Osteocyte (in vitro differentiated cells): ENCODE results near the gene SLC49A4. TPM values are rescaled to one million over a fixed set of nuclear protein-coding genes. Genes with fewer than 3 reads are reported as not detected.

Source experiments
- DNase-seq: peaks from one replicate; pipeline ENCODE4 v3.0.0; 2021; ENCODE audit warnings: mixed read lengths; ENCODE audit not compliant: unreplicated experiment; ENCODE audit errors: extremely low spot score
- H3K27ac Mint-ChIP-seq: one replicate; pipeline ENCODE4 v1.8.0; 2021; ENCODE audit warnings: mild to moderate bottlenecking, mixed read lengths; ENCODE audit not compliant: unreplicated experiment
- H3K27me3 Mint-ChIP-seq: one replicate; pipeline ENCODE4 v1.8.0; 2021; ENCODE audit warnings: mixed read lengths; ENCODE audit not compliant: unreplicated experiment
- H3K36me3 Mint-ChIP-seq: one replicate; pipeline ENCODE4 v1.8.0; 2021; ENCODE audit warnings: mixed read lengths; ENCODE audit not compliant: unreplicated experiment
- H3K4me1 Mint-ChIP-seq: one replicate; pipeline ENCODE4 v1.8.0; 2021; ENCODE audit warnings: mixed read lengths; ENCODE audit not compliant: unreplicated experiment
- H3K4me3 Mint-ChIP-seq: one replicate; pipeline ENCODE4 v1.8.0; 2021; ENCODE audit warnings: mild to moderate bottlenecking, moderate library complexity, mixed read lengths; ENCODE audit not compliant: unreplicated experiment
- H3K9me3 Mint-ChIP-seq: one replicate; pipeline ENCODE4 v1.8.0; 2021; ENCODE audit warnings: mixed read lengths; ENCODE audit not compliant: unreplicated experiment
- total RNA-seq: library from RNA; stranded (reverse); gene quantifications from 2 replicates; pipeline ENCODE4 v1.2.1, GENCODE V29; 2021
- TF ChIP-seq, protein P1 (sequence below): fragments of 200-600 bp; sonication (generic); IDR thresholded peaks from 2 replicates; pipeline ENCODE4 v1.5.0; 2021; ENCODE audit warnings: antibody characterized with exemption, mild to moderate bottlenecking, moderate library complexity

Gene SLC49A4
- total RNA-seq, 1 donor from 2014 or later, result 16.3 TPM

DNA sequence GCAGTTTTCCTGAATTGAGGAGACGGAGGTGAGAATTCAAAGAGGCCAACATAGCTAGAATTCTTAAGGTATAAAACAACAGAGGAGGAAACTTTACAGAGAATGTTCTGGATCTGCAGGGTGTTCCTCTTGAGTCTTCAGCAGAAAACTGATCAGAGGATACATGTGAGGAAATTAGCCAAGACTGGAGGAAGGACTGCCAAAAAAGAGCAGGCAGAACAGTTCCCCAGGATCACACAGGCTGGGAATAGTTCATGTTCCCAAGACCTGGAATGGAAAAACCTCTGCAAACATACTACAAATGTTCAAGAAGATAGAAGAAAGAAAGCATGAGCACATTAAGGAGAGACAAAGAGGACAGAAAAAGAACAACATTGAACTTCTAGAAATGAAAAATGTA, 7.5 kb downstream of the SLC49A4 start:
- H3K27ac Mint-ChIP-seq, result no peak overlapping the region
- TF ChIP-seq, protein P1, sequence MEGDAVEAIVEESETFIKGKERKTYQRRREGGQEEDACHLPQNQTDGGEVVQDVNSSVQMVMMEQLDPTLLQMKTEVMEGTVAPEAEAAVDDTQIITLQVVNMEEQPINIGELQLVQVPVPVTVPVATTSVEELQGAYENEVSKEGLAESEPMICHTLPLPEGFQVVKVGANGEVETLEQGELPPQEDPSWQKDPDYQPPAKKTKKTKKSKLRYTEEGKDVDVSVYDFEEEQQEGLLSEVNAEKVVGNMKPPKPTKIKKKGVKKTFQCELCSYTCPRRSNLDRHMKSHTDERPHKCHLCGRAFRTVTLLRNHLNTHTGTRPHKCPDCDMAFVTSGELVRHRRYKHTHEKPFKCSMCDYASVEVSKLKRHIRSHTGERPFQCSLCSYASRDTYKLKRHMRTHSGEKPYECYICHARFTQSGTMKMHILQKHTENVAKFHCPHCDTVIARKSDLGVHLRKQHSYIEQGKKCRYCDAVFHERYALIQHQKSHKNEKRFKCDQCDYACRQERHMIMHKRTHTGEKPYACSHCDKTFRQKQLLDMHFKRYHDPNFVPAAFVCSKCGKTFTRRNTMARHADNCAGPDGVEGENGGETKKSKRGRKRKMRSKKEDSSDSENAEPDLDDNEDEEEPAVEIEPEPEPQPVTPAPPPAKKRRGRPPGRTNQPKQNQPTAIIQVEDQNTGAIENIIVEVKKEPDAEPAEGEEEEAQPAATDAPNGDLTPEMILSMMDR, result no peak

GRCh38 chr3:122803977-122804376, 9.1 kb downstream of the SLC49A4 start:
- TF ChIP-seq, protein P1, result no peak
- peaks cover 14% of the 10 kb centered on the region for H3K36me3 Mint-ChIP-seq
- no peak overlapping the region for H3K27ac Mint-ChIP-seq
- H3K9me3 Mint-ChIP-seq, result no peaks in the 10 kb centered on the region
- H3K4me3 Mint-ChIP-seq, result no peak overlapping the region
- DNase-seq, result no peak
- H3K27me3 Mint-ChIP-seq, result no peaks in the 10 kb centered on the region
- H3K4me1 Mint-ChIP-seq, result no peaks in the 10 kb centered on the region

More for the DNA sequence above, 7.5 kb downstream of the SLC49A4 start:
- H3K36me3 Mint-ChIP-seq, result peaks cover 8% of the 10 kb centered on the region
- H3K4me3 Mint-ChIP-seq, result no peak overlapping the region
- DNase-seq, result no peak
- H3K4me1 Mint-ChIP-seq, result peaks cover 2% of the 10 kb centered on the region
- H3K9me3 Mint-ChIP-seq, result no peaks in the 10 kb centered on the region
- H3K27me3 Mint-ChIP-seq, result no peaks in the 10 kb centered on the region

DNA sequence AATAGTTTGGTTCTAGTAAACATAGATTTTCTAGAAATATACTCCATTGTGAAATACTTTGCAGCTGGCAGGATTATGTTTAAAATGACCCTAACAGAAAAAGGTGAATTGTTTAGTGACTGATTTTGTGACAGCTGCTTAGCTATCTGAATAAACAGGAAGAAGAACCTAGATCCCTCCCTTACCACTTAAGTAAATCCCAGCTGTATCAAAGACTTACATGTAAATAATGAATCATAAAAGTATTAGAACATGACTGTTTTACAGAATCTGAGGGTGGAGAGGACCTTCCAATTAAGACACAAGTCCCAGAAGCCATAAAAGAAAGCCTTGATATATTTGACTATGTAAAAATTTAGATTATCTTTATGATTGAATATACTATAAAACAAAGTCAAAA, 15.9 kb downstream of the SLC49A4 start:
- TF ChIP-seq, protein P1, result no peak
- Mint-ChIP-seq H3K27ac (no peak overlapping the region), H3K27me3 (no peaks in the 10 kb centered on the region)

GRCh38 chr3:122816587-122816986, 21.7 kb downstream of the SLC49A4 start:
- Mint-ChIP-seq H3K27ac (no peak overlapping the region), H3K9me3 (no peaks in the 10 kb centered on the region), H3K27me3 (no peaks in the 10 kb centered on the region), H3K4me1 (no peaks in the 10 kb centered on the region), H3K4me3 (no peak overlapping the region), H3K36me3 (peaks cover 18% of the 10 kb centered on the region)
- DNase-seq, result no peak
- TF ChIP-seq, protein P1, result no peak

More for the DNA sequence above, 15.9 kb downstream of the SLC49A4 start:
- Mint-ChIP-seq H3K4me3 (no peak overlapping the region), H3K36me3 (peaks cover 15% of the 10 kb centered on the region), H3K9me3 (no peaks in the 10 kb centered on the region), H3K4me1 (no peaks in the 10 kb centered on the region)
- DNase-seq, result no peak

GRCh38 chr3:122824465-122825381, 29.9 kb downstream of the SLC49A4 start:
- Mint-ChIP-seq H3K27ac (no peak overlapping the region), H3K9me3 (no peaks in the 10 kb centered on the region), H3K36me3 (peaks cover 32% of the 10 kb centered on the region), H3K27me3 (no peaks in the 10 kb centered on the region), H3K4me1 (no peaks in the 10 kb centered on the region), H3K4me3 (no peak overlapping the region)
- TF ChIP-seq, protein P1, result no peak
- DNase-seq, result no peak
